HG03432 (cell line): ENCODE measurements around the gene SECTM1.
"Not testable (repeated sequence)": the region's sequence is repeated elsewhere in the genome, so short reads cannot be mapped to it uniquely, and the experiment has no call there.

Source experiments
- ATAC-seq: cut with Tn5 transposase; IDR thresholded peaks from one replicate; pipeline ENCODE4 v1.9.1; 2021; ENCODE audit warnings: mild to moderate bottlenecking, moderate library complexity; ENCODE audit not compliant: unreplicated experiment

SECTM1 gene

DNA sequence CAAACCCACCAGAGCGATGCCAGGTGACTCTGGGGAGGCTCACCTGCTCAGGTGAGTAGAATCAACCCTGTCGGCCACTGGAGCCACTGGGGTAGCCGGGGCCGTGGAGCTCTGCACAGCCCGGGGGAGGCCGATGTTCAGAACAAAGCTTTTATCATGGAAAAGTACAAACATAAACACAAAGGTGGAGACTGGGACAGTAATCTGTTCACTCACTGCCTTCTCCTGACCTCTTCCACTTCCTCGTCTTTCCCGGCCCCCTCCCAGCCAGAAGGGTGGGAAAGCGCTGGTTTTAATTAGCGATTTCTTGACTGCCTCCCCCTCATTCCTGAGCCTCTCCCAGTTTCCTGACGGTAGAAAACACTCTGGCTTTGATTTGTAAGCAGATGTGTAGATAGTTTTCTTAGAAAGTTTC is 15.7 kb upstream of the SECTM1 start:
- no peak for ATAC-seq

DNA sequence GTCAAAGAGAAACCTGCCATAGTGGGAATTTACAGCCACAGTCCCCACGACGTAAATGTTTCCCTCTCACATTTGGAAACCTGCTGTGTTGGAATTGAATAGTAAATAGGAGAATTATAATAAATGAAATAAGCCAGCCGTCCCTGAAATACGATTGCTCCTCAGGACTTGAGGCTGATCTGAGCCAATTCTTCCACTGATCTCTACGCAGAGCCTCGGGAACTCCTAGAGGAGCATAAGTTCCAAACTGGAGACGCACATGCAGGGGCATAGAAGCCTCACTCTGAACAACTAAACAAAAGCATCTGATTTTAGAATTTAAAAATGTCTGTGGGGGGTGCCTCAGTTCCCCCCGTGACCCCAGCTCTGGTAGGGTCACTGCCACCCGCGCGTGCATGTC is 15.3 kb upstream of the SECTM1 start:
- ATAC-seq = no peak

DNA sequence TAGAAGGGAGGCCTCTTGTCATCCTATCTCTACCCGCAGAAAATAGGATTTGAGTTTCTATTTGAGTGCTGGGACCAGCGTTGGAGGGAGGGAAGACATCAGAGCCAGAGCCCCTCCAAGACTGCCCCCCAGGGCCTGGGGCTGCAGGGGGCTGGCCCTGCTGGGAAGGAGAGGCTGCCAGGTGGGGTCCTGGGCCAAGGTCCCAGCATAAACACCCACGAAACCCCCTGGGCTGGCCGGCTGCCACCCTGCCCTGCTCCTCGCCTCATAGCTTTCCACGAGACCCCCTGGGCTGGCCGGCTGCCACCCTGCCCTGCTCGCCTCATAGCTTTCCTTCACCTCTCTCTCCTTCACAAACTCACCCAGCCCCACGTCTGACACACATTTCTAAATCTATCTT is 14.9 kb upstream of the SECTM1 start:
- ATAC-seq = no peak

DNA sequence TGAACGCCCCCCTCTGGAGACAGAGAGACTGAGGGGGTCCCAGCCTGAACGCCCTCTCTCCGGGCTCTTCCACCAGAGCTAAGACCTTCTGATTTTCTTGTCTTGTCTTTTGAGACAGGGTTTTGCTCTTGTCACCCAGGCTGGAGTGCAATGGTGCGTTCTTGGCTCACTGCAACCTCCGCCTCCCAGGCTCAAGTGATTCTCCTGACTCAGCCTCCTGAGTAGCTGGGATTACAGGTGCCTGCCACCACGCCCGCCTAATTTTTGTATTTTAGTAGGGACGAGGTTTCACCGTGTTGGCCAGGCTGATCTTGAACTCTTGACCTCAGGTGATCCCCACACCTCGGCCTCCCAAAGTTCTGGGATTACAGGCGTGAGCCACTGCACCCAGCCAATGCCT is 14.4 kb upstream of the SECTM1 start:
- not testable (repeated sequence) for ATAC-seq

DNA sequence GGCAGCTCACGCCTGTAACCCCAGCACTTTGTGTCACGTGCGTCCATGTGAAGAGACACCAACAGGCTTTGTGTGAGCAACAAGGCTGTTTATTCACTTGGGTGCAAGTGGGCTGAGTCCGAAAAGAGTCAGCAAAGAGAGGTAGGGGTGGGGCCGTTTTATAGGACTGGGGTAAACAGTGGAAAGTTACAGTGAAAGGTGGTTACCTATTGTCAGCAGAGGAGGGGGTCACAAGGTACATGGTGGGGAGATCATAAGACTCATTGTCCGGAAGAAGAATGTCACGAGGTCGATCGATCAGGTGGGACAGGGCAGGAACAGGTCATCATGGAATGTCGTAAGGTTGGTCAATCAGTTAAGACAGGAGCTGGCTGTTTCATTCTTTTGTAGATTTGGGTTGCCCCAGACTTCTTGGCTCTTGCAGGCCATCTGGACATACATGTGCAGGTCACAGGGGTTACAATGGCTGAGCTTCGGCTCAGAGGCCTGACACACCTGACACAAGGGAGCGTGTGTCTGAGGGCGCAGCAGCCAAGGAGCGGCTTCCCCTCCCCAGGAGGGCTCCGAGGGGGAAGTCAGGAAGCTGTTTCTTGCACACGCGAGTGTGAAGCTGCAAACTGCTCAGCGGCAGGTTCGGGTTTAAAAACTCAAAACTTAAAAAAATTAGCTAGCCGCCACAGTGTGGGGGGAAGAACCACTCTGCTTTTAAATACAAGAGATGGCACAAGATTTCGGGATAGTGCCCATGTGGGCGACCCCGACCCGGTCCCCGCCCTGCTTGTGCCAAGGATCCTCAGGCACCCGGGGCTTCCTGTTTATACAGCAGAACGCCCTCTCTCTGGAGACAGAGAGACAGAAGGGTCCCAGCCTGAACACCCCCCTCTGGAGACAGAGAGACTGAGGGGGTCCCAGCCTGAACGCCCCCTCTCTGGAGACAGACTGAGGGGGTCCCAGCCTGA is 13.1 kb upstream of the SECTM1 start:
- ATAC-seq = no peak

DNA sequence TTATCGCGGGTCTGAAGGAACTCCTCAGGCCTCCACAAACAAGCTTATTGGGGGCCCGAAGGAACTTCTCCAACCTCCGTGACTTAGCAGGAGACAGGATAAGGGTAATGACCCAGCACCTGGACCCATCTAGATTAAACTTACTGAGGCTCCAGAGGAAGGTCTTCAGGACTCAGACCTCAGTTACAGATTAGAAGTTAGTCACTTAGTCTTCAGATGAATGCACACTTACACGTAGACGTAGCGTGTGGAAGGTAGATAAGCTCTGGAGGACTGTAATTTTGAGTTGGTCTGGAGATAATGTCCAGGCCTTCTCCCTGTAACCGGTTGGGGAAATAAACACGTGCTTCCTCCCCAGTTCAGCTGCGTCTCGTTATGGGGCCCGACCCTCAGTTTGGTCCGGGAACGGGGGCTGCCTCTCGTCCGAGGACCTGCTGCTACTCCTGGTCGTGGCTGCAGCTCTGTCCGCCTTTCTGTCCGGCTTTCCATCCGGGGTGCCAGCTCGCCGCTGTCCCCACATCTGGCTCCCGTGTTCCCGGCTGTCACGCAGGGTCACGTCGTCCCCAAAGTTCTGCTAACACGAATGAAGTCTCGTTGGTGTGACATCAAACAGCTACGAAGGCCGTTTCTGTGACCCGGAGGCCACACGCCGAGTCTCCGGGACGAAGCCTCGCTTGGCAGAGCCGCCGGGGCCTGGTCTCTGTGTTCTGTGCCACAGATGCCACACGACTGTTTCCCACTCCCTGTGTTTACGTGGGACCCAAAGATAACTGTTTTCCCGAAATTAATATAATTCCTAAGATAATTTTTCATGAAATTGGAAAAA is 11.8 kb upstream of the SECTM1 start:
- ATAC-seq = no peak

DNA sequence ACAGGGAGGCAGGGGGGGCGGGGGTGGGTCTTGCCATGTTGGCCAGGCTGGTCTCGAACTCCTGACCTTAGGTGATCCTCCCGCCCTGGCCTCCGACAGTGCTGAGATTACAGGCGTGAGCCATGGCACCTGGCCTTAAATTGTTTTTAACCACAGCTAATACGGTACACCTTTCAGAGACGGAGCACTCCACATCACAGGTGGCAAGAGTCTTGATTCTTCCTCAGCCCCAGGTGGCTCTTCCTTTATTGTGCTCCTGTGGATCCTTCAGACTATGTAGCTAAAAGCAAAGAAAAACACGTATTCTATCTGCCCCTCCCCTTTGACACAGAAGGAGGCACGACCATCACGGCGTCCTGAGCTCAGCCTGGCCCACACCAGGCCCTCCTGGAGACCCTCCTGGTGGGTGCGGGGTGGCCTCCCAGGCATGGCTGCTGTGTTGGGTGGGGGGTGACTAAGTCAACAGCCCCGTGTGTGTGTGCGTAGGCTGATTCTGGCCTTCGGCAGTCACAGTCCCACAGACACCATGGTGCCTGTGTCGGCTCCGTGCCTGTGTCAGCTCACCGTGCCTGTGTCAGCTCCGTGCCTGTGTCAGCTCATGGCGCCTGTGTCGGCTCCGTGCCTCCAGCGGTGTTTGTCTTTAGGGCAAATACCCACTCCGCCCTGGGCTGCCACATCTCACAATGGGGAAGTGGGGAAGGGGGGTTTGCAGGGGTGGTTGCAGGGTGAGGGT is 10.8 kb upstream of the SECTM1 start:
- no peak for ATAC-seq

DNA sequence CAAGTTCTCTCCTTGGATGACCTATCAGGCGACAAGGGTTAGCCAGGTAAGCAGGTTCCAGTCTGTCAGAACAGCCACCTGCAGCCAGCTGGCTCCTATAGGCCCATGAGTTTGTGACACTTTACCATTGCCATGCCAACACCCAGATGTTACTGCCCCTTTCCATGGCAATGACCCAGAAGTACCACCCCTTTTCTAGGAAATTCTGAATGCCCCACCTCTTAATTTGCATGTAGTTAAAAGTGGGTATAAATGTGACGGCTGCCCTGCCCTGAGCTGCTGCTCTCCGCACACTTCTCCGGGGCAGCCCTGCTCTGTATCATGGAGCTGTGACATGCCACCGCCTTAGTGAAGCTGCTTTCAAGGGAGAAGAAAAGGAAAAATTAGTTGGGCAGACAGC is 10.0 kb upstream of the SECTM1 start:
- ATAC-seq = no peak

DNA sequence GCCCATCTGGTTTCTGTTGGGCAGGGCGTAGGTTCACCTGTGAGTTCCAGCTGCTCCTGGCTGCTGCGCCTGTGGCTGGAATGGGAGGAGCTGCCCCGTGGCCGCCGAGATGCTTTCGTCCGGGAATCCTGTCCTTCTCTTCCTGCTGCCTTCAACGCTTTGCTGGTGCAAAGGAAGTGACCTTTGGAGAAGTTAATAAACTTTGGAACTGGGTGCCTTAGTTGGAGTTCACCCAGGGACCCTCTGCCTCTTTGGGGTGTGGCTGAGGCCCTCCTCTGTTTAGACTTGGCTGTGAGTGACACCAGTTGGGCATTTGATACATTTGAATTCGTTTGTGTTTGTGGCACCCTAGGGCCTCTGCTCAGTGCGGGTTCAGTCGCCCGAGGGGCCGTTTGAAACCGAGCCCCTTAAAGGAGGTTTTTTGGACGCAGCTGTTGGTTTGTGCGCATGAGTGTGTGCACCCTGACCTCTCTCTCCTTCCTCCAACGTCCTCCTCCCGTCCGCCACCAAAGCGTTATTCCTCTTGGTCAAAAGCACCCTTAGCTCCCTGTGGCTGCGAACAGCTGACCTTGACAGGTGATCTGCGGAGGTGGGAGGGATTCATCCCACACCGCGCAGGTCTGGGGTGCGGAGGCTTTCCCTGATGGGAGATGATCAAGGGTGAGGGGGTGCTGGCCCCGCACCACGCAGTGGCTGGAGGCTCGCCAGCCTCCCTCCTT is 9.0 kb upstream of the SECTM1 start:
- ATAC-seq = no peak

DNA sequence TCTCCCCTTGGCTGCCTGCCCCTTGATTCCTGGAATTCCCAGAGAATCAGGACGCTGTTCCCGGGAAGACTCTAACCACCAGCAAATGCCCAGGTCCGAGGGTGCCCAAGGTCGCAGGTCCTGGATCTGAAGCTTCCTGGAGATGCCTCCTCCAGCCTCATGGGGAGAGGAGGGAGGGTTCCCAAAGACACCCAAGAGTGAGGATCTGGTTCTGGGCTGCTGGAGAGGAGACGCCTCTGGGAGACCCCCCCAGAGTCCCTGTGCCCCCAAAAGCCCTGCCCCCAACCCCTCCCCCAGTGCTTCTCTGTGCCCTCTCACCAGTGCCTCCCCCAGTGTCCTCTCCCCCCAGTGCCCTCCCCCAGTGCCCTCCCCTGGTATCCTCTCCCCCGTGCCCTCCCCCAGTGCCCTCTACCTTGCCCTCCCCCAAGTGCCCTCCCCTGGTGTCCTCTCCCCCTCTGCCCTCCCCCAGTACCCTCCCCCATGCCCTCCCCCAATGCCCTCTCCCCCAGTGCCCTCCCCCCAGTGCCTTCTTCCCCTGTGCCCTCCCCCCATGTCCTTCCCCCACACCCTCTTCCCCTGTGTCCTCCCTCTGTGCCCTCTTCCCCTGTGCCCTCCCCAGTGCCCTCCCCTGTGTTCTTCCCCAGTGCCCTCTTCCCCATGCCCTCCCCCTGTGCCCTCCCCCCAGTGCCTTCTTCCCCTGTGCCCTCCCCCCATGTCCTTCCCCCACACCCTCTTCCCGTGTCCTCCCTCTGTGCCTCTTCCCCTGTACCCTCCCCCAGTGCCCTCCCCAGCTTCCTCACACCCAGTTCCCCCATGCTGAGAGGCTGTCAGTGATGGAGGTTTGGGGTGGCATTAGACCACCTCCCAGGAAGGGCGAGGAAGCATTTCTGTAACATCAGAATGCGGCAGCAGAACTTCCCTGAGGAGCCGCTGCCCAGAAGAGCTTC is 6.3 kb upstream of the SECTM1 start:
- no peak for ATAC-seq

DNA sequence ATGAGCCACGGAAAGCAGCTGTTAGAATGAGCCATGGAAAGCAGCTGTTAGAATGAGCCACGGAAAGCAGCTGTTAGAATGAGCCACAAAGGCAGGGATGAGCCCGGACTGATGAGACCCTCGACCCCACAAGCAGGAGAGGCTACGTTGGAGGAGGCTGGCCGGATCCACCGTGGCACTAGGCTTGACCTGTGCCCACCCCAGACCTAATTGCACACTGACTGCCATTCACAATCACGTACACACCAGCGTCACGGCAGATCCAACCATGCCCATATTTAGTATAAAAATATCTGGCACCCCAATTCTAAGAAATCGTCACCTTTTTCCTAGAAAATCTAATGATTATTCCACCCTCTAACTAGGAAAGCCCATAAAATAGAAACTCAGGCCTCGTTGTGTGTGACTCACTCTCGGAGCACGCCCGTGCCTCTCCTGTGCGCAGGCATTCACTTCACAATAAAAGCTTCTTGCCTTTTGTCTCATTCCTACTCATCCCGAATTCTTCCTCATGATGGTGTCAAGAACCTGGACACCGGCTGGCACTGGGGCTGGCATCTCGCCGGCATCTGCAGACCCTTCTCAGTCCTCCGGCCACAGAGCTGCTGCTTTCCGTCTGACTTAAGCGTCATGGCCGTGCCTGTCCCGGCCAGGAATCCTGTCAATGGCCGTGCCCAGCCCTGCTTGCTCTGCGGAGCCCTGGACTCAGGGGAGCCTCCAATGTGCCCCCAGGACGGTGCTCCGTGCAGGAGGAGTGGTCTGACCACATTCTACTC is 5.5 kb upstream of the SECTM1 start:
- no peak for ATAC-seq

DNA sequence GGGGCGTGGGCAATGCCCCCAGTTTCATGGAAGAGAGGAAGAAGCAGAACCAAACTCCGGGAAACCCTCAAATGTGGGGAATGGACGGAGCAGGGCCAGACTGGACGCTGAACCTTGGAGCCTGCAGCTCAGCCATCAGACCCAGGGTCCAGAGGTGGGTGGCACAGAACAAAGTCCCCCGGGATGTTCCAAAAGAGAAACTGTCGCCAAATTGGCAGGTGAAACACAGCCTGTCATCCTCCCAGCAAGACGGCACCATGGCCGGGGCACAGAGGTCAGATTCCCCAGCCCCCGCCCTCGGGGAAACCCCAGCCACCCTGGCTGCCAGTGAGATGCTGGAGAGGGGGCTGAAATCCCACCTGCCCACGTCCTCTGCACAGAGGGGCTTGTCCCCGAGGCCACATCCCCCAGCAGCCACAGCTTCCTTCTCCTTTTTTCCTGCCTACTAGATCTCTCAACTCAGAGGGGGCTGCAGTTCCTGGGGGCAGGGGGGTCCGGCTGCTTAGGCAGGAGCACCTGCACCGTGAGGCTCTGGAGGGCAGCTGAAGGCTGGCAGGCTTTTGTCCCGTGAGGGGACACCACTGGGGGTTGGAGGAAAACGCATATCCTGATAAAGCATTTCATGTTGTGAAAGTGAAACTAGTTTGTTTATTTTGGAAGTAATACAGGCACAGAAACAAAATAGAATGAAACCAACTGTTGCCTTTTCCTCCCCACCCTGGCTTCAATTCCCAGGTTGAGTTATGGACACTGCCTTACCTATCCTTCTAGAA is 1.2 kb upstream of the SECTM1 start:
- no peak for ATAC-seq

DNA sequence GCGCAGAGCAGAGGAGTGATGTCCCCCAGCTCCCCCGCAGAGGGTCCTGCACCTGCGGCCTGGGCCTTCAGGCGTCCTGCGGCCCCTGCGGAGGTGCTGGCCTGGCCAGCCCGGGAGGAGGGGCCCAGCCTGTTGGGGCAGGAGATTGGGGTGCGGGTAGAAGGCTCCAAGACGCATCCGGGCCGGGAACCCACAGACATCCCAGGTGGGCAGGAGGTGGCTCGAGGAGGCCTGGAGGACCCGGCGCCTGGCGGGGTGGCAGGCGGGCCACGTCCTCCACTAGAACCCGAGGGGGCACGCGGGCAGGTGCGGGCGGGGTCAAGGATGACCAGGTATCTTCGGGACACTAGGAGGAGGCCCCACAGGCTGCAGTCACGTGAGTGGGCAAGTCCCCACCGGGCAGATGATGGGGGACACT is 647 bp upstream of the SECTM1 start:
- no peak for ATAC-seq

DNA sequence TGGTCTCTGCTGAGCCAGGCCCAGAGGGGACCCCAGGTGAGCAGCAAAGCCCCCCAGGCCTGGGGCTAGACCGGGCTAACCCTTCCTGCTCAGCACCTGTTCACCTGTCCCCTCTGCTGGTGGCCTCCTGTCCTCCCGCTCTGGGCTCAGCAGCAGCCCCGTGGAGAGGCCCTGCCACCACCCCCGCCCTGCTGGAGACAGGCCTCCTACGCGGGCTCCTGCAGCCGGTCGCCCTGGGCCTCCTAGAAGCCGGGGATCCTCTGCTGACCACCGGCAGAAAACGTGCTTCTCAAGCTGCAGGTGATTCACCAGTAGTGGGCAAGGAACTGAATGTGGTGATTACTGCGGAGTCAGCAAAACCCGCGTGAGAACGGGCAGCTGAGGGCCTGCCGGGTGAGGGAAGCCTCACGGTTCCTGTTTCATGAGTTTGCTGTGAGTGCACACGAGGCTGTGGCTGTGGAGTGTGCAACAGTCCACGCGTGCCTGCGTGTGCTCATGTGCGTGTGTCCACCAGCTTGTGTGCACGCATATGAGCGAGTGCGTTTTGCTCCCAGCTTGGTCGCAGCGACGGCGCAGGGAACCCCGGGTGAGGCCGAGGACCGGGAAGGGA is 792 bp downstream of the SECTM1 start:
- no peak for ATAC-seq

DNA sequence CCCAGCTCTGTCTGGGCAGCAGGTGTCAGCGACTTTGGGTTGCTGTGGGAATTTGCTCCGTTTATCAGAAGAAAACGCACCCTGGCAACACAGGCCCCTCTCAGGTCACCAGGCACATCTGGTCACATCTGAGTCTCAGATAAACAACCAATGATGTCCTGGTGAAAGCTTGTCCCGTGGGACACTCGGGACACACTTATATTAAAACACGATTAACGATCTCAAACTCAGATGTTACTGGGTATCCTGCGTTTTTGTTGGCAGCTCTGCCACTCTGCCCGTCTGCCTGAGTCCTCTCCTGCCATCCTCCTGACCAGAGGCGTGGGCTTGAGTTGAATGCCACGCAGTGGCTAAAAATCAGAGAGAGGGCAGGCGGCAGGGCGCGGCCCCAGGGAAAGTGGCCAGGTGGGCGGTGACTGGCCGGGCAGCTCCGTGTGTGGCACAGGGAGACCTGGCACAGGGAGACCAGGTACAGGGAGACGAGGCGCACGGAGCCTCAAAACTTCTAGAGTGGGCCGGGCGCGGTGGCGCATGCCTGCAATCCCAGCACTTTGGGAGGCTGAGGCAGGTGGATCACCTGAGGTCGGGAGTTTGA is 2.1 kb downstream of the SECTM1 start:
- no peak for ATAC-seq

DNA sequence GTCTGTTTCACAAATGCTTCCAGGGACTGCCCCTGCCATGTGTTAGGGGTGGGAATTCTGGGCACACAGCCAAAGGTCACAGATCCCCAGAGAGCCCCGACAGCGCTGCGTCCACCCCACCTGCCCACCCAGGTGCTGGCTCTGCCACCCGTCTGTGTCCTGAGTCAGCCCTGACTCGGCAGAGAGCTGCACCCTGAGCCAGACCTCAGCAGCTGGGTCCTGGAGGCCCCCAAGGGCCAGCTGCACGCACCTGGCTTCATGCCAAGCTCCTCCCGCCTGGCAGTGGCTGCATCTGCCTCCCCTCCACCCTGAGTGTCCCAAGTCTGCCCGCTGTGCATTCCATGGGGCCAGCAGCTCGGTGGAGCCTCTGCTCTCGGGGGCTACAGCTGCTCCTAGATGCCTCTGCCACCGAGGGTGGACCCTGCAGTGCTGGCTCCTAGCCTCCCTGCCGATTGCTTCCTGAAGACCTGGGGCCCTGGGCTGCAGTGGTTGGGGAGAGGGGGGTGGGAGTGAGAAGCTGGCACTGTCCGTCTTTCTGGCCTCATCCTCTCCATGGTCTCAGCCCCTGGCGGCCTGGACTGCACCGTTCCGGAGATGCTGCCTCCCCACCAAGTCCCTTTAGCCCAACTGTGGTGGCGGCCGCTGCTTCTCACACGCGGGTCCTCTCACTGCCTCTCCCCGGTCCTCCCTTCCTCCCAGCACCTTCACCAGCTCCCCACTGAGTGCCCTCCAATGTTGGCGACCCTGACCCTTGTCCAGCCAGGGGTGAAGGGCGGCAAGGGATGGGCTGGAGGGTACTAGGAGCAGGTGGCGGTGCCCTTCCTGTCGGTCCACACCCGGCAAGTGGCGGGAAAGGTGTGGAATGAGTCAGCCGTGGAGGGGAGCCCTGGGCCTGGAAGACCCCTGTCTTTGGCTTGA is 3.0 kb downstream of the SECTM1 start:
- no peak for ATAC-seq
